ENCODE results near the gene FNBP1.

Gene FNBP1

DNA sequence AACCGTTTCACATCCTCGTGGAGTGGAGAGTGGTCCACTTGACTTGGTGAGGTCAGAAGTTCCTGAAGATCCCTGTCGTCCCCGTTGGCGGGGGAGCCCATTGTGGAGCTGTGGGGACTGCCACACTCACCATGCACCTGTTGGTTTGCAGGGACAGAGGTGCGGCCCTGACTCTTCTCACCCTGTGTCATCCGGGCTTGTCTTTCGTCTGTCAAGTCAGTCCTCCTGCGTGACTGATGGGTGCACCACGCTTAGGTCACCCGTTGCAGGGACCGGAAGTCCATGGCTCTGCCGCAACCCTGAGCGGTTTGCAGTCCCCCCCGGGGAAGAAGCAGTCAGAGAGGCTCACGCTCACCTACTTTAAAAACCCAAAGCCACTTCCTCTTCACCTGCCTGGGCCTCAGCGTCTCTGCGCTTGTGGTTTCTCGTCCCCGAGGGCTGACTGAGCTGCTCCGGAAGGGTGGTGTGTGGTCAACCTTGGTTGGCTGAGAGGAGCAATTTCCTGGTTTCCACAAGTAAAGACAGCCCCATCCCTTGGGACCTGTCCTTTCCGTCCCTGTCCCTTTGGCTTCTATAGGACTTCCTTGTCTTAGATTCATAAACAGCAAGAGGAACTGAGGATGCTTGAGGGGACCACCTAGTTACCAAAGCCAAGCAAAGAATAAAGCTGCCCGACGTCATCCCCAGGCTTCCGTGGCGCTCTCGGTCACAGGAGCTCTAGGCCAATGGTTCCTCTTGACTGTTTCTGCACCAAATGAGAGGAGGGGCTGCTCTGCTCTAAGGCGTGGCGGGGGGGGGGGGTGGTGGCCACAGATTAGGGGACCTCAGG, 154.5 kb downstream of the FNBP1 start:
- DNase-seq: no peak

DNA sequence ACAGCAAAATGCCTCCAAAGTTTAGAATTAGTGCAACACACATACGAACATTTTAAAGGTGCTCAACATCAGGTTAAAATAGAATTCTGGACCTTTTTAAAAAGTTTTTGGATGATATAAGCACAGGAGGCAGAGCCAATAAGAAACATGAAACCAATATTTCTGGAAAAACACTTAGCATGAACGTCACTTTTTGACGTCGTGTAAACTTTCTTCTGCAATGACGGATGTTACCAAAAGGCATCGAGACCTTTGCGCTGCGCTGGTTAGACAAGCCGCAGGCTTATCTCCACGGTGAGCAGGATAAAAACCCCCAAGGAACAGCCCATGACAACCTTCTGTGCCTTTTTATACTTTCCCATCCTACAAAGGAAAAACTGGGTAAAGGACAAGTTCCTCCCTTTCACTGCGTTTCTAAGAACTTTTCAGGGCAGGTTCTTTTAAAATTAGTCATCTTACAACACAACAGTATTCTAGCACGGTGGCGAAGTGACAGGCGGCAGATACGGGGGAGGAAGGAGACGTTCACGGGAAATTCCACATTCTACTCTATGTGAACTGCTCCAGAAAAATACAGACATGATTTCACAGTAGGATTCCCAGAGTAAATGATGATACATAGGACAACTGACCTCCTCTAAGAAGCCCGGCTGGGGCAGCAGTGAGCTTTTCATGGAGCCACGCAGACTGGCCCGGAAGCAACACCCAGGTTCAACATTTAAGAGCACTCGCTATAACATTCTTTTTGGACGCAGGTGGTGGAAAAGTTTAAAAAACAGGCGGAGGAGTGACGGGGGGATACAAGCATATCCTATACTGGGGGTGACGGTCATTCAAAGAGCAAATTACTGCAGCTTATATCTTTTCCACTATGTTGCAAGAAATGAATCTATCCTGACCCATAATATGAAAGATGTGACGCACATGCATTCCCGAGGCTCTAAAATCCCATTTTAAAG, 155.4 kb downstream of the FNBP1 start:
- no peak for DNase-seq

DNA sequence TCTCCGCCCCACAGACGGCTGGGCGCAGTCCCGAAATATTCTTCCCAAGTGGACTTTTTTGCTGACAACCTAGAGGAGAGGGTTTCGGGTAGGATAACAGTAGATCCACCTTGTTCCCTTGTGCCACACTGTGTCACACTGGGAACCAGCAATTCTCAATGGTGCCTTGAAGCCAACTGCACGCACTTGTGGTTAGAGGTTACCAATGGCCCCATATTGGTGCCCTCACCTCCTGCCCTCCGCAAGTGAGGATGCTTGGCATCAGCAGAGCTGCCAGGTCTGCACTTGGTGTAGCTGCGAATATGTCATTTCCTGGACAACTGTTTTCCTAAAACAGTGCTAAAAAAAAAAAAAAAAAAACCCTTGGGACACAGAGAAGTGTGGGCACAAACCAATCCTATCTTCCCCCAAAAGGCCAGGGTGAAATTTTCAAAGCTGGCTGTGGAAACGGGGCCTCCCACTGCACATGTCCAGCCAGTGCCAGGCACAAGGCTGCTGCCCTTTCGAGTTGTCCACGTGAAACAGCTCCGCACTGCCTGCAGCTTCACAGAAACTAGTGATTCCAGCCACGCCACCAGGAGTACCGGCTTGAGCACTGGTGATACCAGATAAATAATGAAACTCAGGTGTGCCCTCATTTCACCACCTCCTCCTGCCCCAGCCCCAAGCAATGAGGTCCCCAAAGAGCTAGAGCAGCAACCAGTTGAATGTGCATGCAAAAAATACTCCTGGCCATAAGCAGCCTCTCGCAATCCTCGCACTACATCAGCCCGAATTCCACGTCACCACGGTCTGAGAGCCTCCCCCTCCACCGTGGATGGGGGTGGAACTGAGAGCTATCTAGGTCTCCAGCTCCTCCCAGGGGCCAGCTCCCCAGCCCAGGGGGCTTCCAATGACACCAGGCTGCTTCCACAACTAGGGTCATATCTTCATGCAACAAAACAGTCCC, 156.5 kb downstream of the FNBP1 start:
- DNase-seq: no peak

DNA sequence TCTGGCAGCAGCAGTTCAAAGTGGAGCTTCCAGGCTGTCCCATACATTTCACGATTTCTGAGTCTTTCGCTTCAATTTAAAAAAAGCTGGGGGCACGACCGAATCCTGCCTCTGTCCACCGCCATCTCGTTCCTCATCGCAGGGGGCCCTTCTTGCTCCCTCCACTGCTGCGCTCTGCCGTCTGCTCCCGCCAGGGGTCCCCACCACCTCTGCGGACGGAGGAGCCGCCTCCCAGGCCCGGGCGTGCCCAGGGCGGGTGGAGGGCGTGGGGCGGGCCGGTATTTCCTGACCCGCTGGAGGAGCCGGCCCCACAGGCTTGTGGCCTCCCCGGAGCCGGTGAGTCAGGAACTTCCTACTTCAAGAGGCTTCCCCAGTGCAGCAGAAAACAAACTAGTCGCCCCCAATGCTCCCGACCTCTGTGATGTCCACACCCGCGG, 157.3 kb downstream of the FNBP1 start:
- peak; percentile 25 for DNase-seq

DNA sequence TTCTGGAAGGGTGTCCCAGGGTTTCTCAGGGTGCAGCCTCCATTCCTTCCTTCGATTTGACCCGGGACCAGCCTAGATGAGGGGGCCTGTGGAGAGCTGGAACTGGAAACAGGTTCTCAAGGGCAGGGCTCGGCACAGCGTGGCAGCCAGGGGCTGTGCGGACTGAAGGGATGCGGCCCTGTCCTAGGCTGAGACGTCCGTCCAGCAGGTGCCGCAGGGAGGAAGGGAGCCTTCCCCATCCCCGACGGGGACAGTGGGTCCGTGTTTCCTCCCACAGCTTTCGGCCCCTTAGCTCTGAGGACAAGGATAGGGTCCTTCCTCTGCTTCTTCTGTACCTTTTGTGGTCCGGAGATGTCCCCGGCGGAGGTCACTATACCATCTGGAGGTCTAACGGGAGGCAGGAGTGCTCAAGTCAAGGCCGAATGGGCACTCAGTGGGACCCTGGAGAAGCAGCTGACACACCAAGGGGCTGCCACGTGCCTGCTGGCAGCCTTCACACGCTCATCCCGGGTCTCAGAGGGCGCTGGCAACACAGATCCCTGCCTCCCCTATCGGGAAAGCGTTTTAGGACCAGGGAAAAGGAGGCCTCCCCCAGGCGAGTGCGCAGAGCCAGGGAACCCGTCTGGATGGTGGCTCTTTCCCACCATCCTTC, 157.8 kb downstream of the FNBP1 start:
- peak; percentile 29 for DNase-seq

- peak; percentile 67 for DNase-seq
Observed at GRCh38 chr9:129884220-129885017, 158.6 kb downstream of the FNBP1 start.

GRCh38 chr9:129881547-129882324, 161.3 kb downstream of the FNBP1 start:
- no peak for DNase-seq

DNA sequence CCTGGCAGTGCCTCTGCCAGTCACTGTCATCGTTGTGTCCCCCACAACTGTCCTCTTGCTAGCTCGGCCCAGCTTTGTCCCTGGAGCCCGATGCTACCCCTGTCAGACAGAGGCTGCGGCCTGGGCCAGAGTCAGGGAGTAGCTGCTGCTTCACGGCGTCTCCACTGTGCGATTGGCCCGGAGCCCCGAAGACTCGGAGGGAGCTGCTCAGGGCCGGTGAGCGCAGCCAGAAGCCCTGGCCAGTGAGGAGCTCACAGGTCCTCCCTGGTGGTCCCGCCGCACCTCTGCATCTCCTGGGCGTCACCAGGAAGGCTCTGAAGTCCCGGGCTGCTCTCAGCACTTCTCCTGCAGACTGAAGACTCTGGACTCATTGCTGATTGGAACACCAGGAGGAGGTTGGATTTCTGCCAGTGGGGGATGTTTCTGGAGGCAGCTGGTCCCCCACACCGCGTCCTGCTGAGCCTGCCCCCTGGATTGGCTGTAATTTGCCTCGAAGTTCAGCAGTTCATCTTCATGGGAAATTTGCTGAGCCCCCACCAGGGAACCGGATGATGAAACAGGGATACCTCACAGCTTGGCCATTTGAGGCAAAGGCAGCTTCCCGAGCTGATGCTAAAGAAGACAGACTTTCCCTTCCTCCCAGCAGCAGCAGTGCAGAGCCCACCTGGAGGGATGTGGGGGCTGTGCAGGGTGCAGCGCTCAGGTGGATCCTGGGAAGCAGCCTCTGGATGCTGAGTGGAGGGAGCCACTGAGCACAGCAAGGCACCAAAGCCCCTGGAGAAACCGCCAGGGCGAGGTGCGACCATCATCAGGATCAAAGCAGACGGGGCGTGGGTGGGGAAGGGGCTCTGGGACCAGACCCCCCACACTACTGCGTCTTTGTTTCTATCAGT, 162.1 kb downstream of the FNBP1 start:
- no peak for DNase-seq

DNA sequence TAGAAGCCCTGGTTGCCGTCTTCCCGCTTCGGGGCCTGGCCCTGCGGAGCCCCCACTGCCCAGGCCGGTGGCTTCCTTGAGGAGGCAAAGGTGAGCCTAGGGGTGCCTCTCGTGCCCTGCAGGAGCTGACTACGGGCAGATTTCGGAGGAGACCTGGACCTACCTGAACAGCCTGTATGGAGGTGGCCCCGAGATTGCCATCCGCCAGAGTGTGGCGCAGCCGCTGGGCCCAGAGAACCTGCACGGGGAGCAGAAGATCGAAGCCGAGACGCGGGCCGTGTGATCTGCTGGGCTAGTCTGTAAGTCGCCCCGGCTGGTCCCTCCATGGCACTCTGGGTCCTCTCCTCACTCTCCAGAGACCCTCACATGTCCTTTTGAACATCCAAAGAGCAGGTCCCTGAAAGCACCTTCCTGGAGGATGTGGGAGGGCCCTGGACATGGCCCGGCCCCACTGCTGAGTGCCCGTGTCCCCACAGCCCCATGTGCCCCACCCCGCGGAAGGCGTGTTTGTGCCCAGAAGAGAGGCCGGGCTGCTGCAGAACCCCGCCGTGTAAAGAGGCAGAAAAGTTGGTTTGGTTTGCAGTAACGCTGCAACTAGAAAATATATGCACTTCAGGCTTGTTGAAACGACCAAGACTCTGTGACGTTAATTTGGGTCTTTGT, 162.9 kb downstream of the FNBP1 start:
- DNase-seq: no peak

- DNase-seq: no peak
Observed at GRCh38 chr9:129879103-129879699, 163.8 kb downstream of the FNBP1 start.

DNA sequence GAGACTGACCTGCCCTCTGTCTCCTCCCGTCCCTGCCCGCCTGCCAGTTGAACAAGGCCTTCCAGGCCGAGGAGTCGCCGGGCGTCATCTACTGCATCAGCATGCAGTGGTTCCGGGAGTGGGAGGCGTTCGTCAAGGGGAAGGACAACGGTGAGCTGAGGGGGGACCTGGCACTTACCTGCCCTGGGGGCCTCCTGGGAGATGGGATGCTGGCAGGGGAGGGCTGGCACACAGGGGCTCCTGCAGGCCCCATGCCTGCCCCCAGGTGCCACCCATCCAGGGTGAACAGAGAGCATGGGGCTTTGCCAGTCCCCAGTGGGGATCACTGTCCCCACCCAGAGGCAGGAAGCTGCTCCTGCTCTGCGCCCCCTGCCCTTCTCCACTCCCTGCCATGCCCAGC, 164.7 kb downstream of the FNBP1 start:
- no peak for DNase-seq

DNA sequence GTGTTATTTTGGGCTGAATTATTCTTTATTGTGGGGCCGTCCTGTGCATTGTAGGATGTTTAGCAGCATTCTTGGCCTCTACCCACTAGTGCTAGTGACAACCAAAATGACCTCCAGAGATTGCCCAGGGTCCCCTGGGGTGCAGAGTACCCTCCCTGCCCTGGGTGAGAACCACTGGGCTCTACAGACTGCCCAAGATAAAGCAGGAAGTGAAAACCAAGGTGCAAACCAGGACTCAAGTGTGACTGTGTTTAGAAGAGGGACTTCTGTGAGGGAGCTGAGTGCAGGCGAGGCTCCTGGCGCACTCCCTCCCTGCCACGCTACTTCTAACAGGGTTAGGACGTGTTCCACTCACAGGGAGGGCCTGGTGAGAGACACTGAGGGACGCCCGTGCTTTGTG, 166.2 kb downstream of the FNBP1 start:
- DNase-seq: no peak

DNA sequence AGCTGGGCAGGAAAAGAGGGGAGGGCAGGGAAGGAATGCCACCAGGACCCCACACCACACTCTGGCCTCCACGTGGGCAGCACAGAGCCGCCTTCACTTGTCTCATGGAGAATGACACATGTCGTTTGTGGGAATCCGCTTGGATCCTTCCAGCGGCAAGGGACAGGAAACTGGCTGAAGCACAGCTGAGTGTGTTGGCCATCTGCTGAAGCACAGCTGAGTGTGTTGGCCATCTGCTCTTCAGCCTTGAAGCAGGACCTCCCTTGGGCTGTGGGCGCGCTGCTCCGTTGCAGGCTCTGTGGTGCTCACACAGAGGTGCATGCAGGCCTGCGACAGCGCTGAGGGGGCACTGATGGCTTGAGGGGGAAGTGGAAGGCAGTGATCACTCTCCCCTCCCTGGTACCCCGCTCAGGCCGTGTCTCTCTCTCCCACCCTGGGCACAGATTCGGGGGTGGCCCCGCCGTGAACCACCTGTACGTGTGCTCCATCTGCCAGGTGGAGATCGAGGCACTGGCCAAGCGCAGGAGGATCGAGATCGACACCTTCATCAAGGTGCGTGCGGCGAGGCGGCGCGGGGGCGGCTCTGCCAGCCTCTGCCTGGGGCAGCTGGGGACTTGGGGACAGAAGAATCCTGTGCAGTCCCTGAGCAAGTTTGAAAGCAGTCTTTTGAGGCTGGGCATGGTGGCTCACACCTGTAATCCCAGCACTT, 167.1 kb downstream of the FNBP1 start:
- DNase-seq: no peak

GRCh38 chr9:129875181-129875611, 167.8 kb downstream of the FNBP1 start:
- DNase-seq: no peak

DNA sequence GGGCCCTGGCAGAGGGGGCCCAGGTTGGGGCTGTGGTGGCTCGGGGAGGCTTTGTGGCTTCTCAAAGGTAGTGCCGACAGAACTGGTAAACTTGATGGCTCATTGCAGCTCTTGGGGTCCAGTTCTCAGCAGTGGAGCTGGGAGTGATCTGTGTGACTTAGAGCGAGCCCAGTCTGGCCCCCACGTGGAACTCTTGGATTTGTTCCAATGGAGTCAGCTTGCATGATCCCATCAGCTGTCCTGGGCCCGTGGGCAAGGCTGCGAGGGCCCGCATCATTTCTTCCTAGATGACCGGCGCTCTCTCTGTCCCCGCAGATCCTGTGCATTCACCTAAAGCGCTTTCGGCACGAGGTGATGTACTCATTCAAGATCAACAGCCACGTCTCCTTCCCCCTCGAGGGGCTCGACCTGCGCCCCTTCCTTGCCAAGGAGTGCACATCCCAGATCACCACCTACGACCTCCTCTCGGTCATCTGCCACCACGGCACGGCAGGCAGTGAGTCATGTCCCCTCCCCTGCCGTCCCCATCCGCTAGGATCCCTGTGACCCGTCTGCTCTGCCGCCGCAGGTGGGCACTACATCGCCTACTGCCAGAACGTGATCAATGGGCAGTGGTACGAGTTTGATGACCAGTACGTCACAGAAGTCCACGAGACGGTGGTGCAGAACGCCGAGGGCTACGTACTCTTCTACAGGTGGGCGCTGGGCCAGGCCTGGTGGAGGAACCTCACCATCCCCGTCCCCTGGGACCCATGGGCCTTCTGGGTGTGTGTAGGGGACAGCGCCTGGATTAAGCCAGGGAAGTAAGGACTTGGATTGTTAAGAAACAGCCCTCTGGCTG, 168.5 kb downstream of the FNBP1 start:
- DNase-seq: no peak

DNA sequence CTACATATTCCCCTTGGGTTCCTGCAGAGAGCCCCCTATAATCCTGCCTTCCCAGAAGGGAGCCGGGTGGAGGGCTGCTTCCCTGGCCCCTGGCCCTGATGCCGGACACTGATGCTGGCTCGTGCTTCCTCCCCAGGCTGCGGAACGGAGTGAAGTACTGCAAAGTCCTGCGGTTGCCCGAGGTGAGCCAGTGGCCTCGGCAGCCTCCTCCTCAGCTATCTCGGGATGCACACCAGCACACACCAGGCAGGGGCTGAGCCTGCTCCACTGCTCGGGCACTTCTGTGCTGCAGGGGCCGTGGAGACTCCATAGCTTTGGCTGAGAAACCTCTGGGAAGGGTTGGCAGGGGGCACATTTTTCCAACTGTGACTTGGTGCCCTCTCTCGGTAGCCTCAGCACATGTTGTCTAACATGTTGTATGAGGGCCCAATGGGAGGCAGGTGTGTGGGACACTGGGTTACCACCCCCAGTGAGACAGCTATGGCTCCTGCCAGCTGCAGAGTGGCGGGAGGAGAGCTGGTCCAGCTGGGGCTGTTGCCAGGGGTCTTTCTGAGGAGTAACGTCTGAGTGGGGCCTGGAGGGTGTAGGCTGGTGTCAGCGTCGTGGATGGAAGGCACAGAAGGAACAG, 169.3 kb downstream of the FNBP1 start:
- DNase-seq: no peak
